Heart left ventricle (tissue), 16 donors: ENCODE results near the gene USE1. TPM values are rescaled to one million over a fixed set of nuclear protein-coding genes. Genes with fewer than 3 reads are reported as not detected.
A peak's percentile ranks its signal among the peaks of the same experiment; 100 is the strongest.

Experiments used
- ATAC-seq, 4 donors: fragments of 200-7000 bp; cut with Tn5 transposase; one replicate each; pipeline ENCODE4 v1.9.1; 2020 to 2022; ENCODE audit warnings: moderate library complexity in 4 of 4, mild to moderate bottlenecking in 3 of 4, moderate number of reproducible peaks in 1 of 4
- DNase-seq, 5 donors: peaks; one replicate each; pipeline ENCODE4 v3.0.0-alpha.2; 2020
- H3K27ac ChIP-seq, 12 donors: fragments of 200-600 bp; sonication (generic) in 4 of 12; one replicate each; pipeline versions ENCODE4 v1.5.0 to v1.8.0; 2016 to 2022; ENCODE audit warnings: mild to moderate bottlenecking in 2 of 12
- H3K27me3 ChIP-seq, 9 donors: fragments of 200-600 bp; sonication (generic) in 2 of 9; one replicate each; pipeline versions ENCODE4 v1.5.1 to v1.8.0; 2016 to 2022; ENCODE audit warnings: mild to moderate bottlenecking in 3 of 9
- H3K36me3 ChIP-seq, 9 donors: fragments of 200-600 bp; sonication (generic) in 2 of 9; one replicate each; pipeline versions ENCODE4 v1.5.0 to v1.8.0; 2018 to 2022; ENCODE audit warnings: mild to moderate bottlenecking in 2 of 9
- H3K4me1 ChIP-seq, 12 donors: fragments of 200-600 bp; sonication (generic) in 4 of 12; one replicate each; pipeline versions ENCODE4 v1.5.0 to v1.8.0; 2016 to 2022; ENCODE audit warnings: mild to moderate bottlenecking in 3 of 12
- H3K4me3 ChIP-seq, 12 donors: fragments of 200-600 bp; sonication (generic) in 4 of 12; one replicate each; pipeline versions ENCODE4 v1.5.0 to v1.8.0; 2017 to 2022; ENCODE audit warnings: mild to moderate bottlenecking in 9 of 12, moderate library complexity in 4 of 12
- H3K9me3 ChIP-seq, 12 donors: fragments of 200-600 bp; sonication (generic) in 4 of 12; one replicate each; pipeline versions ENCODE4 v1.5.0 to v1.8.0; 2016 to 2022; ENCODE audit warnings: mild to moderate bottlenecking in 1 of 12
- POLR2A ChIP-seq, 2 donors: fragments of 450-650 bp; IDR thresholded peaks; one replicate each; pipeline ENCODE4 v1.6.1; 2017; ENCODE audit warnings: antibody characterized with exemption in 2 of 2, mild to moderate bottlenecking in 2 of 2, moderate library complexity in 2 of 2
- WGBS, 4 donors: extraction: QIAGEN DNeasy Blood & Tissue Kit in 2 of 4; methylation state at CpG; one replicate each; pipeline versions ENCODE4 v1.1.5 to v1.1.7; 2013 to 2018; 5-methylcytosine and 5-hydroxymethylcytosine counted together
- intact Hi-C, 10 donors: fragments of 100-400 bp; cut with DNase I; formaldehyde crosslinking; loops; one replicate each; pipeline versions ENCODE4 v1.11.1 to v1.14.2; 2022
- polyA plus RNA-seq, 2 donors: library from polyadenylated mRNA; stranded (reverse); fragments of 200-250 nt; gene quantifications; one replicate each; pipeline ENCODE4 v1.2.3, GENCODE V29; 2013
- total RNA-seq, 9 donors: library from RNA; depleted of rRNA in 2 of 9; stranded (reverse); fragments of >200 nt in 2 of 9; fragmentation: NEBNext Ultra II Directional in 3 of 9; extraction: Animal tissue kit (Norgen Biotek cat#: 25700) in 3 of 9; gene quantifications; one replicate each; pipeline versions ENCODE4 v1.1.0 to v1.2.4, GENCODE V29; 2016 to 2023
- TF ChIP-seq, protein P1 (sequence below), 12 donors: fragments of 200-600 bp; sonication (generic) in 4 of 12; IDR thresholded peaks; one replicate each; pipeline versions ENCODE4 v1.5.0 to v1.8.0; 2018 to 2022; ENCODE audit warnings: antibody characterized with exemption in 12 of 12, mild to moderate bottlenecking in 5 of 12
- donor health status: ischemic (EF 13 %, LVEDD 7.1; RV severe dilation, severe dysfunction).
- donor health status: healthy with polysubstance abuse.
- donor health status: DM: no; HTN: yes; CAD: no.
- donor health status: DM: no; HTN: no; CAD: no.
- donor health status: ischemic (EF 25% LVEDD 6.9; RV normal size, moderate dysfunction).
- donor health status: ischemic (EF 25% LVEDD 5.7; RV mildly dilated, moderate dysfunction).
- donor health status: healthy.
- donor health status: DM: yes; HTN: yes; CAD: no.
- donor health status: ischemic (EF 35%, LVEDD 5.7; RV mildly dilated, moderate dysfunction).
- donor health status: nonischemic (EF 11% LVEDD 7.7; RV severe dilation, severe dysfunction).
- donor health status: DM: yes; HTN: yes; CAD: no.
- donor health status: PGD.
- donor health status: ischemic (EF 29% LVEDD 5.4; RV normal size, mild dysfunction).
- donor health status: nonischemic (EF 23%, LVEDD 6.1; RV moderate dilation, normal function).

The USE1 gene
- total and polyA plus RNA-seq, 11 donors: 22.5 to 69.6 (median 26.7) TPM

DNA sequence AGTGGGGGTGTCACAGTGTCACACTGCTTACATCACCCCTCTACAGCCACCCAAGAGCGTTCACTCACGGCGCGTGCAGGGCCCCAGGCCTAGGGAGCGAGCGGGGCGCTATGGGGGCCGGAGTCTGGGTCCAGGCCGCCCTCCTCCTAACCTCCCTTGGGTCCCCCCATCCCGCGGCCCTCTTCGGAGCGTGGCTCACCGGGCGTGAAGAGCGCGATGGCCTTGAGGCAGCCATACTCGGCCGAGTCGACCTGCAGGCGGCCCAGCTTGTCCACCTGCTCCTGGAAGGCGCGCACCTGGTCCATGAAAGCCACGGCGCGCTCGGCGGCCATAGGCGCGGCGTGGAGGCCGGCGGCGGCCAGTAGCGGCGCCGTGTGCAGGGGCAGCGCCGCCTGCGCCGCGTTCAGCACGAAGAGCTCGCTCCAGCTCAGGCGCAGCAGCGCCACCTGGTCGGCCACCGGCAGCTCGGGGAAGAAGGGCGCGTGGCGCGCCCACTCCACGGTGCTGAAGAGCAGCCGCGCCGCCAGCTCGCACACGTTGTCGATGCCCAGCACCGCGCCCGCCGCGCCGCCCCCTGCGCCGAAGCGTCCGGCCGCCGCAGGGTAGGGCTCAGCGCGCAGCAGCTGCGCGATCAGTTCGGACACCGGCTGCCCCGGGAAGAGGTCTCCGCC is 20.3 kb downstream of the USE1 start:
- Histone ChIP-seq H3K4me1 (peaks cover 4 to 29% (median 19%) of the 10 kb centered on the region in 12 donors), H3K27ac (peak overlapping the region in 11 of 12 donors; percentile 53 to 86 (median 75)), H3K27me3 (no peaks in the 10 kb centered on the region), H3K4me3 (peak overlapping the region; percentile 11 to 82 (median 66)), H3K36me3 (peaks cover 0 to 54% (median 32%) of the 10 kb centered on the region in 9 donors), H3K9me3 (no peaks in the 10 kb centered on the region)
- DNase-seq (peak; percentile 69 to 91 (median 76)), ATAC-seq (peak; percentile 71 to 89 (median 88))
- 1 to 9% (median 6%) methylated on average over 28 to 80 of the region's 80 CpGs; no CpG with 5 or more reads in 1 of the 4 donors for WGBS, 4 donors
- peak in 1 of 2 donors; percentile 21 for TF ChIP-seq POLR2A (IDR thresholded peaks at IDR 0.05)
- TF ChIP-seq, protein P1, sequence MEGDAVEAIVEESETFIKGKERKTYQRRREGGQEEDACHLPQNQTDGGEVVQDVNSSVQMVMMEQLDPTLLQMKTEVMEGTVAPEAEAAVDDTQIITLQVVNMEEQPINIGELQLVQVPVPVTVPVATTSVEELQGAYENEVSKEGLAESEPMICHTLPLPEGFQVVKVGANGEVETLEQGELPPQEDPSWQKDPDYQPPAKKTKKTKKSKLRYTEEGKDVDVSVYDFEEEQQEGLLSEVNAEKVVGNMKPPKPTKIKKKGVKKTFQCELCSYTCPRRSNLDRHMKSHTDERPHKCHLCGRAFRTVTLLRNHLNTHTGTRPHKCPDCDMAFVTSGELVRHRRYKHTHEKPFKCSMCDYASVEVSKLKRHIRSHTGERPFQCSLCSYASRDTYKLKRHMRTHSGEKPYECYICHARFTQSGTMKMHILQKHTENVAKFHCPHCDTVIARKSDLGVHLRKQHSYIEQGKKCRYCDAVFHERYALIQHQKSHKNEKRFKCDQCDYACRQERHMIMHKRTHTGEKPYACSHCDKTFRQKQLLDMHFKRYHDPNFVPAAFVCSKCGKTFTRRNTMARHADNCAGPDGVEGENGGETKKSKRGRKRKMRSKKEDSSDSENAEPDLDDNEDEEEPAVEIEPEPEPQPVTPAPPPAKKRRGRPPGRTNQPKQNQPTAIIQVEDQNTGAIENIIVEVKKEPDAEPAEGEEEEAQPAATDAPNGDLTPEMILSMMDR (IDR thresholded peaks at IDR 0.05): peak; percentile 31 to 80 (median 58)
- intact Hi-C loops: loop anchor here in 3 of 10 donors (5.0 to 10.0 kb wide), 3 partner anchors 158 to 168 kb away; partner anchors contain the start of genes HAUS8 (in 2 of the 3) and MYO9B (in 2 of the 3)

GRCh38 chr19:17235971-17236777 is 21.0 kb downstream of the USE1 start:
- peak overlapping the region in 11 of 12 donors; percentile 53 to 86 (median 75) for H3K27ac ChIP-seq
- 6 to 11% (median 9%) methylated on average over 11 to 25 of the region's 27 CpGs for WGBS, 4 donors
- no peaks in the 10 kb centered on the region for H3K27me3 ChIP-seq
- H3K4me1 ChIP-seq: peaks cover 4 to 29% (median 21%) of the 10 kb centered on the region in 12 donors
- H3K4me3 ChIP-seq: peak overlapping the region; percentile 11 to 82 (median 66)
- H3K36me3 ChIP-seq: peaks cover 0 to 54% (median 27%) of the 10 kb centered on the region in 9 donors
- no peaks in the 10 kb centered on the region for H3K9me3 ChIP-seq
- ATAC-seq (peak in 2 of 4 donors; percentile 38 to 45), DNase-seq (no peak)
- intact Hi-C loops: loop anchor here in 3 of 10 donors (5.0 to 10.0 kb wide), 3 partner anchors 159 to 169 kb away; partner anchors contain the start of genes HAUS8 (in 2 of the 3) and MYO9B (in 2 of the 3)
- TF ChIP-seq, protein P1 (IDR thresholded peaks at IDR 0.05): no peak
- no peak for TF ChIP-seq POLR2A (IDR thresholded peaks at IDR 0.05)

DNA sequence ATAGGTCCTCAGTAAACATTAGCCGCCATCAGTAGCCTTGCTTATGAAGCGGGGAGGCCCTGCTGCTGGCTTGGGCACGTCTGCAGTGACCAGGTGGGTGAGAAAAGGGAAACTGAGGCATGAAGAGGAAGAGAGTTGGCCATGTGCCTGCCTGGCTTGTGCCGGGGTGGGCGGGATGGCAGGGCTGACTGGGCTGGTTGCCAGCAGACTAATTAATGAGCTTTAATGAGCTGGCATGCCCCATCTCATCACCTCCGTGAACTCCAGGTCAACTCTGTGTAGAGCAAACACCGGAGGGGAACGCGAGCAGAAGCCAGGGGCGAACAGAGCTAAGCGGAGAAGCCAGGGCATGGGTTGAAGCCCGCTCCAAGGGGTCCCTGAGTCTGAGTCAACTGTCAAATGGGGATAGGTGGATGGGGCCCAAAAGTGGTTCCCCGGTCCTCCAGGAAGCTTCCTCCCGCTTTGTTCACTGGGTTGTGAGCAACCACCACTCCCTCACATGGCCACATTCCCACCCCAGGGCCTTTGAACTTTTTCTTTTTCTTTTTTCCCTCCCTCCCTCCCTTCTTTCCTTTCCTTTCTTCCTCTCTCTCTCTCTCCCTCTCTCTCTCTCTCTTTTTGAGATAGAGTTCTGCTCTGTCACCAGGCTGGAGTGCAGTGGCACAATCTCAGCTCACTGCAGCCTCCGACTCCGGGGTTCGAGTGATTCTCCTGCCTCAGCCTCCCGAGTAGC is 21.8 kb downstream of the USE1 start:
- no peak for ATAC-seq
- Histone ChIP-seq H3K4me3 (no peak overlapping the region), H3K36me3 (peaks cover 0 to 46% (median 20%) of the 10 kb centered on the region in 9 donors), H3K4me1 (peaks cover 4 to 36% (median 26%) of the 10 kb centered on the region in 12 donors), H3K27me3 (no peaks in the 10 kb centered on the region), H3K27ac (peak overlapping the region in 8 of 12 donors; percentile 52 to 86 (median 72)), H3K9me3 (no peaks in the 10 kb centered on the region)
- no peak for DNase-seq
- intact Hi-C loops: loop anchor here in 3 of 10 donors (5.0 to 10.0 kb wide), 3 partner anchors 160 to 170 kb away; partner anchors contain the start of genes HAUS8 (in 2 of the 3) and MYO9B (in 2 of the 3)
- no peak for TF ChIP-seq POLR2A (IDR thresholded peaks at IDR 0.05)
- TF ChIP-seq, protein P1 (IDR thresholded peaks at IDR 0.05): no peak
- WGBS, 4 donors: 86 to 91% (median 88%) methylated on average over 18 of the region's 18 CpGs
